ENCODE measurements around the gene FNTB. TPM values are rescaled to one million over a fixed set of nuclear protein-coding genes. Genes with fewer than 3 reads are reported as not detected.

The FNTB gene
- total and polyA plus RNA-seq, 2 of the 13 experiments (the other 11 are each of a cell fraction or from before 2014, with no cell fraction given), result 23.6 to 28.5 TPM

DNA sequence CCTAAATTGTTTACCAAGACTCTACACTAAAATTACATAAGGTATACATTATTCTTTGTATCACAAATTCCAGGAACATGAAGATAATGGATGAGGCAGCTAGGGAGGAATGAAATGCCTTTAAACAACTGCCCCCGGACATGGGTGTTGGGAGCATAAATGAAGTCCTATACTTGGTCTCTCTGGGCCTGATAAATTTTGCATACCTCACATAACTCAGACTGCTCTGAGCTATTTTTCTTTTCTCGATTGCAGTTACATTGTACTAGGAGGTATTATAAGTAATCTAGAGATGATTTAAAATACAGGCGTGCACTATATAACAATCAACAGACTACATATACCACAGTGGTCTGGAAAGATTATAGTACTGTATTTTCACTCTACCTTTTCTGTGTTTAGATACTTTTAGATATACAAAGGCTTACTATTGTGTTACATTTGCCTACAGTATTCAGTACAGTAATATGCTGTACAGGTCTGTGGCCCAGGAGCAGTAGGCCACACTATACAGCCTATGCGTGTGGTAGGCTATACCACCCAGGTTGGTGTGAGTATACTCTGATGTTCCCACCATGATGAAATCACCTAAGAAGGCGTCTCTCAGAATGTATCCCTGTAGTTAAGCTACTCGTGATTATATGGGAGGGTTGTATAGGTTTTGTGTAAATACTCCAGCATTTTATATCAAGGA is 14.3 kb downstream of the FNTB start (continued):
- TF ChIP-seq, protein P1, sequence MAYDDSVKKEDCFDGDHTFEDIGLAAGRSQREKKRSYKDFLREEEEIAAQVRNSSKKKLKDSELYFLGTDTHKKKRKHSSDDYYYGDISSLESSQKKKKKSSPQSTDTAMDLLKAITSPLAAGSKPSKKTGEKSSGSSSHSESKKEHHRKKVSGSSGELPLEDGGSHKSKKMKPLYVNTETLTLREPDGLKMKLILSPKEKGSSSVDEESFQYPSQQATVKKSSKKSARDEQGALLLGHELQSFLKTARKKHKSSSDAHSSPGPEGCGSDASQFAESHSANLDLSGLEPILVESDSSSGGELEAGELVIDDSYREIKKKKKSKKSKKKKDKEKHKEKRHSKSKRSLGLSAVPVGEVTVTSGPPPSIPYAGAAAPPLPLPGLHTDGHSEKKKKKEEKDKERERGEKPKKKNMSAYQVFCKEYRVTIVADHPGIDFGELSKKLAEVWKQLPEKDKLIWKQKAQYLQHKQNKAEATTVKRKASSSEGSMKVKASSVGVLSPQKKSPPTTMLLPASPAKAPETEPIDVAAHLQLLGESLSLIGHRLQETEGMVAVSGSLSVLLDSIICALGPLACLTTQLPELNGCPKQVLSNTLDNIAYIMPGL (CRISPR knock-in tag; IDR thresholded peaks at IDR 0.05; ENCODE audit: borderline replicate concordance in 1 of 2, low read depth in 1 of 2), result no peak
- no peak for TF ChIP-seq NR3C1 (CRISPR knock-in tag; IDR thresholded peaks at IDR 0.05)
- TF ChIP-seq ZNF383 (CRISPR knock-in tag; IDR thresholded peaks at IDR 0.05; ENCODE audit: borderline replicate concordance), result no peak
- no peak for TF ChIP-seq PAF1 (CRISPR knock-in tag; IDR thresholded peaks at IDR 0.05)
- no peak for TF ChIP-seq ZNF335 (CRISPR knock-in tag; IDR thresholded peaks at IDR 0.05)
- no peak for TF ChIP-seq SETDB1 (CRISPR knock-in tag; IDR thresholded peaks at IDR 0.05; ENCODE audit: borderline replicate concordance)
- no peak for TF ChIP-seq KAT8 (CRISPR knock-in tag; IDR thresholded peaks at IDR 0.05)
- TF ChIP-seq ZNF501 (CRISPR knock-in tag; IDR thresholded peaks at IDR 0.05), result no peak
- no peak for TF ChIP-seq ZNF562 (CRISPR knock-in tag; IDR thresholded peaks at IDR 0.05; ENCODE audit: borderline replicate concordance)
- TF ChIP-seq ZNF839 (CRISPR knock-in tag; IDR thresholded peaks at IDR 0.05; ENCODE audit: borderline replicate concordance), result no peak
- TF ChIP-seq ZNF616 (CRISPR knock-in tag; IDR thresholded peaks at IDR 0.05; ENCODE audit: low read depth), result no peak

GRCh38 chr14:65001723-65002122 is 15.0 kb downstream of the FNTB start:
- intact Hi-C loops (cut with micrococcal nuclease; ENCODE audit: unreplicated experiment) (no loop called here), in situ Hi-C loops (cut with HindIII; ENCODE audit: extremely low pct_ligation_motif_present, low pct_unique_long_range_greater_than_20kb) (no loop called here)
- TF ChIP-seq MLLT10 (CRISPR knock-in tag; IDR thresholded peaks at IDR 0.05) (no peak), THAP8 (CRISPR knock-in tag; IDR thresholded peaks at IDR 0.05; ENCODE audit: borderline replicate concordance) (no peak), ZEB1 (IDR thresholded peaks at IDR 0.05; ENCODE audit: insufficient replicate concordance, low read depth) (no peak), SRSF1 (optimal IDR thresholded peaks at IDR 0.05; ENCODE audit: low read depth, low read length) (no peak)
- peaks cover 34% of the 10 kb centered on the region for H3K79me2 ChIP-seq (ENCODE audit: insufficient read depth, low read length)
- no peak for ATAC-seq
- H3K27me3 ChIP-seq (ENCODE audit: control insufficient read depth in 1 of 2, insufficient read depth in 2 of 2, low read length in 2 of 2), result no peaks in the 10 kb centered on the region
- H3K27ac ChIP-seq (ENCODE audit: extremely low read length, insufficient read depth, low read length), result no peak overlapping the region
- FAIRE-seq, result no peak
- H2AFZ ChIP-seq (ENCODE audit: low read length), result no peak overlapping the region
- peaks cover 20% of the 10 kb centered on the region for H3K4me1 ChIP-seq (ENCODE audit: insufficient read depth, low read length)
- no peak overlapping the region for H3K4me3 ChIP-seq (replicated peaks in 1 of 3; ENCODE audit: insufficient read depth in 1 of 3, low read depth in 2 of 3, low read length in 3 of 3)
- no peaks in the 10 kb centered on the region for H4K20me1 ChIP-seq (ENCODE audit: insufficient read depth, low read length)
- no peak overlapping the region for H3K4me2 ChIP-seq (ENCODE audit: low read depth, low read length)
- no peak overlapping the region for H3K9ac ChIP-seq (ENCODE audit: insufficient read depth, low read depth, low read length)
- no TSS peak for BruUV-seq (replicated peaks)
- WGBS (ENCODE audit: low lambda C conversion rate), result 99% methylated on average over 6 of the region's 6 CpGs
- ChIA-PET CTCF (ENCODE audit: low intra/inter-chr PET ratio, low total read pairs) (no interaction called here), POLR2A (no interaction called here)
- no peaks in the 10 kb centered on the region for H3K9me3 ChIP-seq (ENCODE audit: low read length)
- H3K36me3 ChIP-seq (replicated peaks in 1 of 2; ENCODE audit: control insufficient read depth in 1 of 2, insufficient read depth in 2 of 2, low read length in 2 of 2), result peaks cover 7 to 20% of the 10 kb centered on the region in 2 experiments
- DNase-seq (ENCODE audit: low spot score), result no peak
